ENCODE data around the gene TBC1D5.

Gene TBC1D5

GRCh38 chr3:17583530-17583929, 158.9 kb downstream of the TBC1D5 start:
- no peak for DNase-seq

GRCh38 chr3:17581421-17582080, 160.9 kb downstream of the TBC1D5 start:
- no peak for DNase-seq

- no peak for DNase-seq
These were observed 161.5 kb downstream of the TBC1D5 start for GRCh38 chr3:17580901-17581300.

GRCh38 chr3:17579289-17580031, 163.0 kb downstream of the TBC1D5 start:
- DNase-seq, result peak; percentile 70 to 72

- no peak for DNase-seq
These were observed 164.5 kb downstream of the TBC1D5 start for GRCh38 chr3:17577796-17578520.

- DNase-seq, result no peak
These were observed 169.0 kb downstream of the TBC1D5 start for GRCh38 chr3:17573396-17573795.

GRCh38 chr3:17571686-17572085, 170.7 kb downstream of the TBC1D5 start:
- DNase-seq, result no peak

- no peak for DNase-seq
These were observed 179.6 kb downstream of the TBC1D5 start for GRCh38 chr3:17562845-17563244.

- no peak for DNase-seq
These were observed 183.9 kb downstream of the TBC1D5 start for GRCh38 chr3:17558565-17558964.

- DNase-seq, result no peak
These were observed 184.5 kb downstream of the TBC1D5 start for GRCh38 chr3:17557749-17558463.

GRCh38 chr3:17555525-17555924, 186.9 kb downstream of the TBC1D5 start:
- DNase-seq, result no peak

- DNase-seq, result no peak
These were observed 188.4 kb downstream of the TBC1D5 start for GRCh38 chr3:17554078-17554477.

GRCh38 chr3:17553080-17553479, 189.4 kb downstream of the TBC1D5 start:
- peak in 1 of 2 experiments; percentile 4 for DNase-seq

GRCh38 chr3:17552351-17552750, 190.1 kb downstream of the TBC1D5 start:
- DNase-seq, result no peak

- no peak for DNase-seq
These were observed 190.5 kb downstream of the TBC1D5 start for GRCh38 chr3:17551895-17552294.

GRCh38 chr3:17551333-17551732, 191.1 kb downstream of the TBC1D5 start:
- no peak for DNase-seq

- DNase-seq, result no peak
These were observed 191.8 kb downstream of the TBC1D5 start for GRCh38 chr3:17550624-17551023.

GRCh38 chr3:17546500-17547255, 195.8 kb downstream of the TBC1D5 start:
- no peak for DNase-seq

- DNase-seq, result peak in 1 of 2 experiments; percentile 24
These were observed 197.8 kb downstream of the TBC1D5 start for GRCh38 chr3:17544632-17545031.

- no peak for DNase-seq
These were observed 199.8 kb downstream of the TBC1D5 start for GRCh38 chr3:17542591-17542990.

- no peak for DNase-seq
These were observed 203.0 kb downstream of the TBC1D5 start for GRCh38 chr3:17539436-17539835.

- no peak for DNase-seq
These were observed 207.2 kb downstream of the TBC1D5 start for GRCh38 chr3:17535274-17535673.

Data from Kasumi-1 (cell line).